Dermis blood vessel endothelial cell (primary cell): ENCODE measurements around the gene TTC21B. TPM values are rescaled to one million over a fixed set of nuclear protein-coding genes. Genes with fewer than 3 reads are reported as not detected.
A peak's percentile ranks its signal among the peaks of the same experiment; 100 is the strongest.
"Not testable (repeated sequence)": the region's sequence is repeated elsewhere in the genome, so short reads cannot be mapped to it uniquely, and the experiment has no call there.

Experiments
- DNase-seq: peaks from one replicate; pipeline ENCODE4 v3.0.0; 2010
- total RNA-seq: library from RNA; depleted of rRNA; stranded (reverse); fragments of >200 nt; gene quantifications from 2 replicates; pipeline ENCODE4 v1.2.3, GENCODE V29; 2014

The TTC21B gene
- total RNA-seq, result 33.4 and 45.2 TPM in 2 replicates

DNA sequence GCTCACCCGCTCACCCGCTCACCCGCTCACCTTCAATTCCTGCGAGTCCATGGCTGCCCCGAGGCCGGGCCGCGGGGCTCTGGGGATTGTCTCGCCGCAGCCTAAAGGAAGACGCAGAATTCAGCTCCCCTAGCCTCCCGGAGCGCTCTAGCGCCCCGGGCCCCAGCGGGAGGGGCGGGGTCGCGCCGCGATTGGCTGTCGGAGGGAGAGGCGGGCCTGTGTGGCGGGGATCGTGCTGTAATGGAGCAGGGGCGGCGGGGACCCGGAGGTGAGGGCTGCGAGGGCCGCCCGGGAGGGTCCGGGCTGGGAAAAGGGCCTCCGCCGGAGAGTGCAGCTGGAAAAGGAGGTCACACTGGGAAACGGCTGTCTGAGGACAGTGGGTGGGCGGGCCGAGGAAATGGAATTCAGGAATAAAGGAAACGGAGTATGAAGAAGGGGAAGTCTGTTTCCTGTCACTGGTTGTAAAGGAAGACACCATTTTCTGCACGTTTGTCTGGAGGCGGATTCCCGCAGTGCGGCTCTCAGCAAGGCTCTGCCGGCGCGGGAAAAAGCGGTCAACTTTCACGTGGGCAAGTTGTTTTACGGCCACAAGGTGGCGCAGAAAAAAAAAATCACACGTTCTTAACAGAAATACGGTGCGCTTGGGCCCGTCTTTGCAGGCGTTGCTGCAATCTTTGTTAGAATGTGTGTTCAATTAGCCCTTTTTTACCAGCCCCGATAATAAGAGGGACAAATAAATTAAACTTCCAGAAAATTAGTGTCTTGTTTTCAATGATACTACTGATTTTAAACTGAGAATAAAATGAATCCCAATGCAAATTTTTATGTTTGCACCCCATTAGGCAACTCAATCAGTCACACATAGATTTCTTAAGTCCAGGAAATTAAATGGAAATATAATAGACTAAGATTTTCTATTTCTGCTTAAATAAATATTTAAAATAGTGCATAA lies at the start of gene TTC21B:
TTC21B (minus strand) TSS at position 122 of the 952 bp plus-strand sequence; CDS start at position 51, 71 bp downstream.
- DNase-seq, result peak; percentile 98

DNA sequence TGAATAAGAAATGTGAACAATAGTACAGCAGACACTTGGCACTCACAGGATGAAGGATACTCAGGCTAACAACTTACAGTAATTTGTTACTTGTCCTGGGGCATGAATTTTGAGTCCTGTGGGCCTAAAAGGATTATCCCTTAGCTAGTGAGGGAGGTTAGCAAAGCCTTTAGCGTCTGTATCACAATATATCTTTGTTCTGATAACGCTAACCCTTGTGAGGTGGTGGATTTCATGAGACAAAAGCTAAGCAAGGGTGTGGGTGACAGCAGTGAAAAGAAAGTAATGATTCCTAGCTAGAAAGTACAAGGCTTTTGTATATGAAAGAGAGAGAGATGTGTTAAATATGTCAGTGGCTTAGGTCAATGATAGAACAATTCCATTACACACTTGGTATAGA lies 46.8 kb upstream of the TTC21B start:
- no peak for DNase-seq

DNA sequence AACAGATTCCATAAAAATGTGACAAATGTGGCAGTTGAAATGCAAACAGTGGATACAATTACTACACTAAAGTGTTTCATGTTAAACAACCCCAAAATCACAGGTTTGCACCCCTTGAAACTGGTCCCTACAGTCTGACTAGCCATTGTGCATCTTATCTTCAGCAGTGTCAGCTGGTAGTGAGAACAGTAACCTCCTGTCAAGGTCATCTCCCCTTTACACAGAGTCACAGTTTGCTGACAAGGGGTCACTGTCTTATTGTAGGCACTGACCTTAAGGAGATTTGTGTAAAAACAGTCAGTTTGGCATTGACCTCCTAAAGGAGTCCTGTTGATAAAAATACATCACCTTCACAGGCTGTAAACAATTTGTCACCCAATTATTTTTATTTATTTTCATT lies 37.3 kb upstream of the TTC21B start:
- DNase-seq, result no peak

DNA sequence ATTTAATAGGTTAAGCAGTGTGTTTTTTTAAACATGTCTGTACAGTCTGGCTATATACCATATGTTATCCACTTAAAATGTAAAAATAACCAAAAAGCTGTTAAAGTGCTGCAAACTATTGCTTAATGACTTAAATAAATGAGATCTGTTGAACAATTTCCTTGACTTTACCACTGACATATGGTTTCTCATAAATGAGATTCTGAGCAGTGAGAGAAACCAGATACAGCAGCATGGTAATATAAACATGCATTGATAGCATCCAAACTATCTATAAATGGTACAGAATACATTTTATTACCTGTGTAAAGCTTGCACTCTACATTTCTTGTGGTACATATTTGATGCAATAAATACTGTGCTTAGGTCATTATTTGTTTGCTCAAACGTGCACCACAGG lies 36.3 kb upstream of the TTC21B start:
- no peak for DNase-seq

DNA sequence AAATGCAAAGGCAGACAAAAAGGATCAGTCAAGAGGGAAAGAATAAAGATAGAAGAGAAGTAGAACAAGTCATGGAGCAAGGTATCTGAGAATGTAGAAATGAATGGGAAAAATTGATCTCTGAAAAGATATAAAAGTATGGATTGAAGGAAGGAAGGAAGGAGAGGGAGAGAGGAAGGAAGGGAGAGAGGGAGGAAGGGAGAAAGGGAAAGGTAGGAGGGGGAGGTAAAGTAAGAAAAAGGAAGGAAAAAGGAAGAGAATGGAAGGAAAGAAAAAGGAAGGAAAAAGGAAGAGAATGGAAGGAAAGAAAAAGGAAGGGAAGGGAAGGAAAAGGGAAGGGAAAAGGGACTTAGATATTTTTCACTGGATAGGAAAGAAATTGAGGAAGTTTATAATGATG lies 31.5 kb upstream of the TTC21B start:
- DNase-seq, result no peak

DNA sequence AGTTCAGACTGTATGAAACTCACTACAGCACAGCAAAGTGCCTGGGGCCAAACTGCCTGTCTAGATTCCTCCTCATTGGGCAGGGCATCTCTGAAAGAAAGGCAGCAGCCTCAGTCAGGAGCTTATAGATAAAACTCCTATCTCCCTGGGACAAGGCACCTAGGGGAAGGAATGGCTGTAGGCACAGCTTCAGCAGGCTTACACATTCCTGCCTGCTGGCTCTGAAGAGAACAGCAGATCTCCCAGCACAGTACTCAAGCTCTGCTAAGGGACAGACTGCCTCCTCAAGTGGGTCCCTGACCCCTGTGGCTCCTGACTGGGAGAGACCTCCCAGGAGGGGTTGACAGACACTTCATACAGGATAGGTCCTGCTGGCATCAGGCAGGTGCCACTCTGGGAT lies 18.6 kb upstream of the TTC21B start:
- not testable (repeated sequence) for DNase-seq

DNA sequence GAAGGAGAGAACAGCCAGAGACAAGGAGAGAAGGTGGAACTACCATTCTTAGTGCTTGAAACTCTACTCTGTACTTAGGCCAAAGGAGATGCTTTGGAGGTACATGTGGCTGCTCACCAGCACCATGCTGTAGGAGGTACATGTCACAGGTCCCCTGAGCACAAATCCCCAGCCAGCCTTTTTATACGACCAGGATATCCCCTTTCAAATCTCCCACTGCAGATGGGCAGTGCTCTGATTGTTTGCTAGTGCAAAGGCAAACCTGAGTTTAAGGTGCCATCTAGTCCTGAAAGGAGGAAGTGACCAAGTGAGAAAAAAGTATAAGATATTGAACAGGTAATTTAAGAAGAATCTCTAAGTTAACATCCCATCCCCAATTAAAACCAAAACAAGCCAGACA lies 17.1 kb upstream of the TTC21B start:
- DNase-seq, result no peak

DNA sequence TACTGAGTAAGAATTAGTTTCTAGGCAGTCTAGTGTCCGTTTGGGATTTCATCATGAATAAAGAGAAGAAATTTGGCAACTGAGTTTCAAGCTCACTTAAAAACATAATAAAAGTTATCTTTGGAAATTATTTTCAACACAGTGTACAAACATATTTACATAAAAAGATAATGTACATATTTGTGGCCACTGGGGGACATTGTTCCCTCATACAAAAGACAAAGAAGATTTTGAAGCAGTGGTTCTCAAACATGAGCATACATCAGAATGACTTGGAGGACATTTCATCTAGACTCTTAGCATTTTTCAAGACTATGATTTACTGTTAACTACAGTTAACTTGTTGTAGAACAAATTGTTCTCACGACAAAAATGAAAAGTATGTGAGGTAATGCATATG lies 15.7 kb upstream of the TTC21B start:
- peak; percentile 17 for DNase-seq

DNA sequence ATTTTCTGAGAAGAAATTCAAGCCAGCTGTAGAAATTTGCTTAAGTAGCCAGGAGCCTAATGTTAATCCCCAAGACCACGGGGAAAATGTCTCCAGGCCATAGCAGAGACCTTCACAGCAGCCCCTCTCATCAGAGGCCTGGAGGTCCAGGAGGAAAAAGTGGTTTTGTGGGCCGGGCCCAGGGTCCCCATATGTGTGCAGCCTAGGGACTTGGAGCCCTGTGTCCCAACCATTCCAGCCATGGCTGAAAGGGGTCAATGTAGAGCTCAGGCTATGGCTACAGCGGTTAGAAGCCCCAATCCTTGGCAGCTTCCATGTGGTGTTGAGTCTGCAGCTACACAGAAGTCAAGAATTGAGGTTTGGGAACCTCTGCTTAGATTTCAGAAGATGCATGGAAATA lies 14.2 kb upstream of the TTC21B start:
- no peak for DNase-seq

DNA sequence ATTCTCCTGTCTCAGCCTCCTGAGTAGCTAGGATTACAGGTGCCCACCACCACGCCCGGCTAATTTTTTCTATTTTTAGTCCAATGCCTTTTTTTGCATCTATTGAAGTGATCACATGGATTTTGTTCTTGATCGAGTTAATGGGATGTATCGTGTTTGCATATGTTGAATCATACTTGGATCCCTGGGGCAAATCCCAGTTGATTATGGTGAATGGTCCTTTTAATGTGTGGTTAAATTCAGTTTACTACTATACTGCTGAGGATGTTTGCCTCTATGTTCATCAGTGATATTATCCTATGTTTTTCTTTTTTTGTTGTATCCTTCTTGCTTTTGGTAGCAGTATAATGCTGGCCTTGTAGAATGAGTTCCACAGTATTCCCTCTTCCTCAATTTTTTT lies 8.2 kb upstream of the TTC21B start:
- DNase-seq, result no peak

DNA sequence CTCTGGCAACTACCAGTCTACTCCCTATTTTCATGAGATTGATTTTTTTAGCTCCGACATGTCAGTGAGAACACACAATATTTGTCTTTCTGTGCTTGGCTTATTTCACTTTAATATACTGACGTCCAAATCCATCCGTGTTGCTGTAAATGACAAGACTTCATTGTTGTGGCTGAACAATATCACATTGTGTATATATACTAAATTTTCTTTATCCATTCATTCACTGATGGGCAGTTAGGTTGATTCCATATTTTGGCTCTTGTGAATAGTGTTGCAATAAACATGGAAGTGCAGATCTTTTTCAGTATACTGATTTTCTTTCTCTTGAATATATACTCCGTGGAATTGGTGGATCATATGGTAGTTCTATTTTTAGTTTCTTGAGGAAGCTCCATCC lies 5.8 kb upstream of the TTC21B start:
- DNase-seq, result no peak

DNA sequence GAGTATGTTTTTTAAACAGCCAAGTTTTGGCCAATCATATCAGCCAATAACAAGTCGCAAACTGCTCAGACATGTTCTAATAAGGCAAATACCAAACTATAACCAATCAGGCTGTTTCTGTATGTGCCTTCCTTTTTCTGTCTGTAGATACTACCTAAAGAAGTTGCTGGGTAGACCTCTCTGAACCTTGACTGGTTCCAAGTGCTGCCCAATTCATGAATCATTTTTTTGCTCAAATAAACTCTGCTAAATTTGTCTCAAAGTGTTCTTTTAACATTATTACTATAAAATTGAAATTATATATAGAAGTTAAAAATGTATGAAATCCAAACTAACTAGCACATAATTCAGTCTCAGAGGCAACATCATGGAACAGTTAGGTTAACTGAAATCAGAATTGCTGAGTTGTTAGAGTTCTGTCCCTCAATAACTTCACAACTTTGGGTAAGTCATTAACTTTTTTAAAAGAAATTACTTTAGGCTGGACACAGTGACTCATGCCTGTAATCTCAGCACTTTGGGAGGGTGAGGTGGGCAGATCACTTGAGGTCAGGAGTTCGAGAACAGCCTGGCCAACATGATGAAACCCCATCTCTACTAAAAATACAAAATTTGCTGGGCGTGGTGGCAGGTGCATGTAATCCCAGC lies 4.9 kb upstream of the TTC21B start:
- no peak for DNase-seq

DNA sequence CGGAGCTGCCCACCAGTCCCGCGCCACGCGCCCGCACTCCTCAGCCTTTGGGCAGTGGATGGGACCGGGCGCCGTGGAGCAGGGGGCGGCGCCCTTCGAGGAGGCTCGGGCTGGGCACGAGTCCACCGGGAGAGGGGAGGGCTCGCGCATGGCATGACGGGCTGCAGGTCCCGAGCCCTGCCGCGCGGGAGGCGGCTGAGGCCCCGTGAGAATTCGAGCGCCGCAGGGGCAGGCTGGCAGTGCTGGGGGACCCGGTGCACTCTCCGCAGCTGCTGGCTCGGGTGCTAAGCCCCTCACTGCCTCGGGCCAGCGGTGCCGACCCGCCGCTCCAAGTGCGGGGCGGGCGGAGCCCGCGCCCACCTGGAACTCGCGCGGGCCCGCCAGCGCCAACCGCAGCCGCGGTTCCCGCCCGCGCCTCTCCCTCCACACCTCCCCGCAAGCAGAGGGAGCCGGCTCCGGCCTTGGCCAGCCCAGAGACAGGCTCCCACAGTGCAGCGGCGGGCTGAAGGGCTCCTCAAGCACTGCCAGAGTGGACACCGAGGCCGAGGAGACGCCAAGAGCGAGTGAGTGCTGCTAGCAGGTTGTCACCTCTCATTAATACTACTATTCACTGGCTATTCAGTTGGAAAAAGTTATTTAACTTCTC lies 3.6 kb upstream of the TTC21B start:
- no peak for DNase-seq

DNA sequence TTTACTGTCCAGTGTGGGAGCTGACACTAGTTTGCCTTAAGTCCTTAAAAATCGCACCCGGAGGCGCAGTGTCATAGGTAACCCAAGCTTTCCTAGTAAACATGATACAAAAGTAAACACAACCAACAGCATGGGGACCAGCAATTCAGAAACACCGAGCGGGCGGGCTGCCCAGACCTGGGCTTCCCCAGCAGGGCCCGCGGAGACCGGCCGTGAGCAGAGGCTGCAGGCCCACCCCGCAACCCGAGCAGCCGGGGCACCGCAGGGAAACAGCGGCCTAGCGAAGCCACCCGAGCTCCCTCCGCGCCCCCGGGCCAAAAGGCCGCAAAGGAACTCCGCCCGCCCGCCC lies 296 bp downstream of the TTC21B start:
- DNase-seq, result no peak

DNA sequence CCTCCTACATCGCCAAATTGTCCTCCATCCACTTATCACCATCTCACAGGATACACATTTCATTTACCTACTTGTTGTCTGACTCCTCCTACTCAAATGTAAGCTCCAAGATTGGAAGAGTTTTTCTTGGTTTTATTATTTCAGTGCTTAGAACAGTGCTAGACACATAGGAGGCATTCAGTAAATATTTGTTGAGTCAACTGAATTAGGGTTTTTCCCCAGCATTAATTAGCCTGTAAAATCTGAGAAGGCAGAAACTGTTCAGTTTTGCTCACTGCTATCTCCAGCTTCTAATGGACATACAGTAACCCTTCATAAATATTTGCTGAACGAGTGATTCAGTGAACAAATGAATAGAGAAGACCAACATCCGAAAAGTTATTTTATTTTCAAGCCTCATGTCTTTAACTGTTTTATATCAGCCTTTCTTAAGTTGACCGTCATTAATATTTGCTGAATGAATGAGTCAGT lies 800 bp downstream of the TTC21B start:
- DNase-seq, result peak; percentile 37

DNA sequence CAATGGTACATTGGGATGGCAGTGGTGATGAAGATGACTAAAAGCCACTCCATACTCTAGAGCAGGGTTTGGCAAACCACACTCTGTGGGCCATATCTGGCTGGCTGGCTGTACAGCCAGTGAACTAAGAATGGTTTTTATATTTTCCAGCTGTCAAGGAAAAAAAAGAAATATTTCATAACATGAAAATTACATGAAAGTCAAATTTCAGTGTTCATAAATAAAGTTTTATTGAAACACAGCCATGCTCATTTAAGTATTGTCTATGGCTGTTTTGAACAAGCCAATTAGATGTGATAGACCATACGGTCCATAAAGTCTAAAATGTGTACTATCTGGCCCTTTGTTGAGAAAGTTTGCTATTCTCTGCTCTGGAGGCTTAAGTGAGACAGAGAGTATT lies 1.5 kb downstream of the TTC21B start:
- DNase-seq, result no peak

DNA sequence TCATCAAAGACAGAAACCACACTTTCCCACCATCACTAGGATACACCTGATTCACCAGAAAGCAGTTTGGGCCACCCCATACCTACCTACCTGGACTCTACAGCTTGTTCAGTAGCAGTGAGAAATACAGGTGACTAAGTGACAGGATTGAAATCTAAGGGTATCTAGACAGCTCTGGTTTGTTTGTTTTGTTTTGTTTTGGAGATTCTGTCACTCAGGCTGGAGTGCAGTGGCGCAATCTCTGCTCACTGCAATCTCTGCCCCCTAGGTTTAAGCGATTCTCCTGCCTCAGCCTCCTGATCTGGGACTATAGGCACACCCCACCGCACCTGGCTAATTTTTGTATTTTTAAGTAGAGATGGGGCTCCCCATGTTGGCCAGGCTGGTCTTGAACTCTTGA lies 3.1 kb downstream of the TTC21B start:
- no peak for DNase-seq

DNA sequence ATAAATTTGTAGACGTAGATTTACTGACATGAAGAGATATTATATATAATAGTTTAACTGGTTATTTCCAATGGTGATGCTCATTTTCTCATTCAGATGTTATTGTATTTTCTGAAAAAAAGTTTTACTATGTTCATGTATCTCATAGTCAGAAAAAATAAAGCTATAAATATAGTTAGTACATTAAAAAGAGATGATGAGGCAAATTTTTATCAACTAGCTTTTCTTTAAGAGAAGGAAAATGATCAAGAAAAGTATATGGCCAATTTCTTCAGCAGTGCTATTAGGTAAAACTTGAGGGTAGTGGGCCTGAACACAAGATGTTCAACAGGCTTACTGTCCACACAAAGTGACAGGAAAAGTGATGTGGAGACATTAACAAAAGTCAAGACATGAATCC lies 11.7 kb downstream of the TTC21B start:
- DNase-seq, result no peak

DNA sequence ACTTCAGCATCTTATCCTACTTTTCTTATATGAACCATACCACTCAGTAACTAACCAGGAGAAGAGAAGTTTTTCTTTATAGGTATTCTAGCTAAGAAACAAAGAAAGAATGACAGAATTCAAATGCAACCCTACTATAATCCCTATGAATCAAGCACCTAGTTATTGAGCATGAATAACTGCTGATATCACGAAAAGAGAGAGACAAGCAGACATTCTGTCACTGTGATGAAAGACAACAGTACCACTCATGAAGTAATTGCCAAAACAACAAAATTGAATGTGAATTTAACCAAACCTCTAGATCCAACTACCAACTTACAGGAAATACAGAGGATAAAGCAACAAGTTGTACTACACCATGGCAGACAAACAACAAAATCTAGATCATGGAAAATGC lies 15.3 kb downstream of the TTC21B start:
- no peak for DNase-seq

DNA sequence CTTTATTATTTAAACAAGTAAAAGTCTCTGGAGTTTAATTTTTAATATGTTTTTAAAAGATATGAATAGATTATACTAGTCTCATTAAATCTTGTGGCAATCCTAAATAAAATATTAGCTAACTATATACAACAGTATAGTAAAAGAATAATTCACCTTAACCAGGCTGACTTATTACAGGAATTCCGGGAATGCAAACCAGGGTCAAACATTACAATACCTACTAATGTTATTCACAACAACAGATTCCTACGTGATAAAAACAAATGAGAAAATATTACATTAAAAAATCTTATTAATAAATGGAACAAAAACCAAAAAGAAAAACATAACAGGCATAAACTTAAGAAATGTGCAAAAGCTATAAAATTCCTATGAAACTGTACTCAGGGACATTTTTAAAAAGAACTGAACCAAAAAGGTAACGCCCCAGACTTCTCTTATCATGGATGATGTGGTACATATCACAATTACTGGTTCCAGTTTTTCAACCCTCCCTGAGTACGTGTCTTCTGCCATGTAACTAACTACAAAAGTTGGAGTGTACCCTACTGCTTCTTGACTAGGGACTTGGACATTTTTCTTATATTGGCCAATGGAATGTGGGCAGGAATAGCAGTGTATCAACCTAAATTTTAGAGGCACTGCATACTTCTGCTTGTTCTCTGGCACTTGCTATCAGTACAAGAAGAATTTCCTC lies 20.2 kb downstream of the TTC21B start:
- DNase-seq, result no peak

DNA sequence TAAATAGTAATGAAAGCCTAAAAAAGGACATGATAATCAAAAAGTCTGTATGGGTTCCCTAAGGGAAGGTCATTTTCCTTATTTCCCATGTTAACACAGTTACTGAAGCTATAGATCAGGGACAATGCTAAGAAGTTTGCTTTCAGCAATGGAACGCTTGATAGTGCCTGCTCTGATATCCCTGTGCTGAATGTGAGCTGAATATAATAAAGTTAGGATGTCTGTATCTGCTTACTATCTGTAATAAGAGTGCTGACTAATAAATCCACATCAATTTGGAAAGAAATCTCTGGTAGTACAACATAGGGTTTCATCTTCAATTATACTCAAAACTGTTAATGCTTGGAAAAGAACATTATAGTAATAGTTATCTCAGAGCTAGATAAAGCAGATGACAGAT lies 25.8 kb downstream of the TTC21B start:
- no peak for DNase-seq

DNA sequence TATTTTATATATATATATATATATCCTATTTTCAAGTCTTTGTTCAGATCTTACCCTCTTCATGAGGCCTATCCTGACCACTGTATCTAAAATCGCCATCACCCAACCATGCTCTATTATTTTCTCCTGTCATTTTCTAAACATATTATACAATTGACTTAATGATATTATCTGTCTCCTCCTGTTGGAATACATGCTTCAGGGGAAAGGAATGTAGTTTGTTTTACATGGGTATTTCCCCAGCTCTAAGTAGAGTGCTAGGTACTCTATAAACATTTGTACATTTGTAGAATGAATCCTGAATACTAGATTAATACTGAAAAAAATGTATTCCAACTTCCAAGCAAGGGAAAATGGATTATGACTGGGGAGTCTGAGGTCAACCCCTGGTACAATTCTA lies 26.2 kb downstream of the TTC21B start:
- no peak for DNase-seq

DNA sequence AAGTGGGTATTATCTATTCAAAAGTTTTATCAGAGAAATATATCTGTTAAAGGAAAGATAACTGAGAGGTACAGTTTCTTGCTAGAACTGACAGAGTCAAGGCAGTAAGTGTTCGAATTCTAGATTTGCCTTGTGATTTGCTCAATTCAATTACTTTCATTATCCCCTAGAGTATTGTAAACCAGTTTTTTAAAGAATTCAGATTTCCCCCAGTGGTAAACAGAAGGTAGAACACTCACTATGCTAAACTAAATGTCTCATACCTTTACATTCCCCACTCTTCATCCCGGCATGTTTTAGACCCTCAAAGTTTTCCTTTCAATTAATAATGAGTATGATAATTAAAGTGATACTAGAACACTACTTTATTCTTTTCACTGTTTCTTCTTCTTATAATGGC lies 28.6 kb downstream of the TTC21B start:
- DNase-seq, result no peak
